MG63 (cell line): ENCODE results near the gene SPTBN5. TPM values are rescaled to one million over a fixed set of nuclear protein-coding genes. Genes with fewer than 3 reads are reported as not detected.

Source experiments
- DNase-seq: peaks from one replicate; pipeline ENCODE4 v3.0.0-alpha.2; 2020
- H3K27me3 ChIP-seq: fragments of 250-450 bp; sonication (Bioruptor Pico); 2 replicates; pipeline ENCODE4 v1.5.1; 2020; ENCODE audit warnings: mild to moderate bottlenecking, moderate library complexity
- H3K36me3 ChIP-seq: fragments of 250-450 bp; sonication (Bioruptor Pico); 2 replicates; pipeline ENCODE4 v1.5.1; 2020; ENCODE audit warnings: mild to moderate bottlenecking, moderate library complexity
- H3K4me3 ChIP-seq: fragments of 250-450 bp; sonication (Bioruptor Pico); 2 replicates; pipeline ENCODE4 v1.5.1; 2020; ENCODE audit warnings: mild to moderate bottlenecking, moderate library complexity
- H3K9me3 ChIP-seq: fragments of 250-450 bp; sonication (Bioruptor Pico); 2 replicates; pipeline ENCODE4 v1.5.1; 2020; ENCODE audit warnings: mild to moderate bottlenecking, moderate library complexity
- total RNA-seq: library from RNA; depleted of rRNA; stranded (reverse); fragments of >200 nt; shearing (Covaris generic); gene quantifications from 2 replicates; pipeline ENCODE4 v1.2.3, GENCODE V29; 2014; ENCODE audit warnings: low replicate concordance

The SPTBN5 gene
- total RNA-seq, 1 experiment from 2014 or later, result 3.4 TPM

- Histone ChIP-seq H3K36me3 (peaks cover 52% of the 10 kb centered on the region), H3K4me3 (no peak overlapping the region), H3K9me3 (no peaks in the 10 kb centered on the region), H3K27me3 (no peaks in the 10 kb centered on the region)
- peak; percentile 94 for DNase-seq
These were observed 36.5 kb upstream of the SPTBN5 start for GRCh38 chr15:41930221-41930866.

- DNase-seq, result no peak
- Histone ChIP-seq H3K9me3 (no peaks in the 10 kb centered on the region), H3K36me3 (peaks cover 58% of the 10 kb centered on the region), H3K27me3 (no peaks in the 10 kb centered on the region), H3K4me3 (no peak overlapping the region)
These were observed 35.1 kb upstream of the SPTBN5 start for GRCh38 chr15:41928637-41929620.

- no peak for DNase-seq
- H3K4me3 ChIP-seq, result no peak overlapping the region
- no peaks in the 10 kb centered on the region for H3K27me3 ChIP-seq
- peaks cover 63% of the 10 kb centered on the region for H3K36me3 ChIP-seq
- no peaks in the 10 kb centered on the region for H3K9me3 ChIP-seq
These were observed 34.2 kb upstream of the SPTBN5 start for GRCh38 chr15:41928100-41928499.

GRCh38 chr15:41927536-41927935 lies 33.7 kb upstream of the SPTBN5 start:
- no peak for DNase-seq
- Histone ChIP-seq H3K27me3 (no peaks in the 10 kb centered on the region), H3K4me3 (no peak overlapping the region), H3K36me3 (peaks cover 62% of the 10 kb centered on the region), H3K9me3 (no peaks in the 10 kb centered on the region)

- Histone ChIP-seq H3K9me3 (no peaks in the 10 kb centered on the region), H3K36me3 (peaks cover 61% of the 10 kb centered on the region), H3K4me3 (no peak overlapping the region), H3K27me3 (no peaks in the 10 kb centered on the region)
- no peak for DNase-seq
These were observed 32.6 kb upstream of the SPTBN5 start for GRCh38 chr15:41926185-41927056.

GRCh38 chr15:41925086-41925608 lies 31.3 kb upstream of the SPTBN5 start:
- Histone ChIP-seq H3K36me3 (peaks cover 71% of the 10 kb centered on the region), H3K27me3 (no peaks in the 10 kb centered on the region)
- DNase-seq, result no peak

GRCh38 chr15:41923401-41923997 lies 29.6 kb upstream of the SPTBN5 start:
- Histone ChIP-seq H3K36me3 (peaks cover 66% of the 10 kb centered on the region), H3K27me3 (no peaks in the 10 kb centered on the region), H3K4me3 (no peak overlapping the region), H3K9me3 (no peaks in the 10 kb centered on the region)
- no peak for DNase-seq

More at GRCh38 chr15:41925086-41925608, 31.3 kb upstream of the SPTBN5 start:
- H3K9me3 ChIP-seq, result no peaks in the 10 kb centered on the region
- H3K4me3 ChIP-seq, result no peak overlapping the region

GRCh38 chr15:41922353-41922752 lies 28.5 kb upstream of the SPTBN5 start:
- no peak for DNase-seq
- H3K36me3 ChIP-seq, result peaks cover 67% of the 10 kb centered on the region
- H3K4me3 ChIP-seq, result no peak overlapping the region
- H3K9me3 ChIP-seq, result no peaks in the 10 kb centered on the region
- no peaks in the 10 kb centered on the region for H3K27me3 ChIP-seq

- no peak for DNase-seq
- Histone ChIP-seq H3K9me3 (no peaks in the 10 kb centered on the region), H3K36me3 (peaks cover 64% of the 10 kb centered on the region), H3K4me3 (no peak overlapping the region), H3K27me3 (no peaks in the 10 kb centered on the region)
These were observed 27.8 kb upstream of the SPTBN5 start for GRCh38 chr15:41921639-41922038.

- Histone ChIP-seq H3K9me3 (no peaks in the 10 kb centered on the region), H3K36me3 (peaks cover 66% of the 10 kb centered on the region), H3K4me3 (no peak overlapping the region), H3K27me3 (no peaks in the 10 kb centered on the region)
- no peak for DNase-seq
These were observed 27.3 kb upstream of the SPTBN5 start for GRCh38 chr15:41921167-41921566.

- no peaks in the 10 kb centered on the region for H3K9me3 ChIP-seq
- no peak overlapping the region for H3K4me3 ChIP-seq
- no peaks in the 10 kb centered on the region for H3K27me3 ChIP-seq
- DNase-seq, result no peak
- H3K36me3 ChIP-seq, result peaks cover 70% of the 10 kb centered on the region
These were observed 26.2 kb upstream of the SPTBN5 start for GRCh38 chr15:41919954-41920538.

- H3K9me3 ChIP-seq, result no peaks in the 10 kb centered on the region
- no peak overlapping the region for H3K4me3 ChIP-seq
- no peaks in the 10 kb centered on the region for H3K27me3 ChIP-seq
- peaks cover 65% of the 10 kb centered on the region for H3K36me3 ChIP-seq
- no peak for DNase-seq
These were observed 25.5 kb upstream of the SPTBN5 start for GRCh38 chr15:41919201-41919820.

- no peaks in the 10 kb centered on the region for H3K27me3 ChIP-seq
- H3K36me3 ChIP-seq, result peaks cover 61% of the 10 kb centered on the region
- H3K4me3 ChIP-seq, result no peak overlapping the region
- no peak for DNase-seq
- H3K9me3 ChIP-seq, result no peaks in the 10 kb centered on the region
These were observed 24.8 kb upstream of the SPTBN5 start for GRCh38 chr15:41918506-41919126.

GRCh38 chr15:41917767-41918430 lies 24.0 kb upstream of the SPTBN5 start:
- no peak overlapping the region for H3K4me3 ChIP-seq
- peaks cover 59% of the 10 kb centered on the region for H3K36me3 ChIP-seq
- no peaks in the 10 kb centered on the region for H3K27me3 ChIP-seq
- no peak for DNase-seq
- no peaks in the 10 kb centered on the region for H3K9me3 ChIP-seq
